Central memory CD8-positive, alpha-beta T cell (primary cell): ENCODE measurements around the gene DIO1.
"Not testable (repeated sequence)": the region's sequence is repeated elsewhere in the genome, so short reads cannot be mapped to it uniquely, and the experiment has no call there.

Experiments
- ATAC-seq: fragments of 150-1000 bp; cut with Tn5 transposase; replicated peaks from 2 replicates; pipeline ENCODE4 v1.10.0; 2022; ENCODE audit warnings: mild to moderate bottlenecking, moderate FRiP score, moderate number of reproducible peaks; ENCODE audit not compliant: poor library complexity, severe bottlenecking; ENCODE audit errors: extremely low read depth
- DNase-seq, 2 donors: peaks; one replicate each; pipeline ENCODE4 v3.0.0; 2021; ENCODE audit warnings: low spot score in 2 of 2
- H3K27ac Mint-ChIP-seq: one replicate; pipeline ENCODE4 v1.8.0; 2022; ENCODE audit warnings: low read depth, mild to moderate bottlenecking, moderate library complexity, mixed read lengths
- H3K27me3 Mint-ChIP-seq: one replicate; pipeline ENCODE4 v1.8.0; 2022; ENCODE audit warnings: mixed read lengths
- H3K36me3 Mint-ChIP-seq: one replicate; pipeline ENCODE4 v1.8.0; 2022; ENCODE audit warnings: mild to moderate bottlenecking, moderate library complexity, mixed read lengths; ENCODE audit not compliant: insufficient read depth
- H3K4me1 Mint-ChIP-seq: one replicate; pipeline ENCODE4 v1.8.0; 2022; ENCODE audit warnings: mixed read lengths
- H3K4me3 Mint-ChIP-seq: one replicate; pipeline ENCODE4 v1.8.0; 2022; ENCODE audit warnings: mild to moderate bottlenecking, moderate library complexity, mixed read lengths
- H3K9me3 Mint-ChIP-seq: one replicate; pipeline ENCODE4 v1.8.0; 2022; ENCODE audit warnings: mixed read lengths

The DIO1 gene

GRCh38 chr1:53893999-53894636, at the start of gene DIO1:
DIO1 (plus strand) TSS chr1:53894187; CDS start chr1:53894211, 24 bp downstream.
- Mint-ChIP-seq H3K27ac (no peak within 1 kb of the TSS), H3K9me3 (no peaks in the 10 kb centered on the region), H3K4me3 (no peak within 1 kb of the TSS), H3K27me3 (no peaks in the 10 kb centered on the region), H3K36me3 (peaks cover 8% of the 10 kb centered on the region), H3K4me1 (peaks cover 16% of the 10 kb centered on the region)
- ATAC-seq, result no peak
- DNase-seq, result no peak

GRCh38 chr1:53847980-53848379, 46.0 kb upstream of the DIO1 start:
- Mint-ChIP-seq H3K36me3 (peaks cover 10% of the 10 kb centered on the region), H3K9me3 (no peaks in the 10 kb centered on the region), H3K27ac (no peak overlapping the region), H3K4me1 (no peaks in the 10 kb centered on the region), H3K27me3 (no peaks in the 10 kb centered on the region), H3K4me3 (no peak overlapping the region)
- ATAC-seq (no peak), DNase-seq (no peak)

- Mint-ChIP-seq H3K9me3 (no peaks in the 10 kb centered on the region), H3K27me3 (no peaks in the 10 kb centered on the region), H3K4me3 (no peak overlapping the region), H3K36me3 (peaks cover 19% of the 10 kb centered on the region), H3K27ac (no peak overlapping the region), H3K4me1 (no peaks in the 10 kb centered on the region)
- ATAC-seq (no peak), DNase-seq (no peak)
Observed at GRCh38 chr1:53850082-53850673, 43.8 kb upstream of the DIO1 start.

- Mint-ChIP-seq H3K36me3 (peaks cover 22% of the 10 kb centered on the region), H3K27me3 (no peaks in the 10 kb centered on the region), H3K27ac (no peak overlapping the region), H3K9me3 (no peaks in the 10 kb centered on the region), H3K4me3 (no peak overlapping the region), H3K4me1 (no peaks in the 10 kb centered on the region)
- DNase-seq (no peak), ATAC-seq (no peak)
Observed at GRCh38 chr1:53851571-53852285, 42.3 kb upstream of the DIO1 start.

GRCh38 chr1:53860967-53861411, 33.0 kb upstream of the DIO1 start:
- no peaks in the 10 kb centered on the region for H3K27me3 Mint-ChIP-seq
- H3K36me3 Mint-ChIP-seq, result peaks cover 18% of the 10 kb centered on the region
- H3K4me3 Mint-ChIP-seq, result no peak overlapping the region
- DNase-seq (peak; percentile 12 to 30), ATAC-seq (peak; percentile 49)
- no peaks in the 10 kb centered on the region for H3K9me3 Mint-ChIP-seq
- H3K4me1 Mint-ChIP-seq, result peaks cover 5% of the 10 kb centered on the region
- no peak overlapping the region for H3K27ac Mint-ChIP-seq

- Mint-ChIP-seq H3K27me3 (no peaks in the 10 kb centered on the region), H3K4me3 (no peak overlapping the region), H3K4me1 (peaks cover 5% of the 10 kb centered on the region), H3K9me3 (no peaks in the 10 kb centered on the region), H3K27ac (no peak overlapping the region), H3K36me3 (peaks cover 20% of the 10 kb centered on the region)
- DNase-seq (no peak), ATAC-seq (no peak)
Observed at GRCh38 chr1:53862507-53862906, 31.5 kb upstream of the DIO1 start.

GRCh38 chr1:53868565-53868964, 25.4 kb upstream of the DIO1 start:
- H3K27me3 Mint-ChIP-seq, result no peaks in the 10 kb centered on the region
- peaks cover 6% of the 10 kb centered on the region for H3K4me1 Mint-ChIP-seq
- H3K36me3 Mint-ChIP-seq, result peaks cover 35% of the 10 kb centered on the region
- no peak overlapping the region for H3K4me3 Mint-ChIP-seq
- no peak overlapping the region for H3K27ac Mint-ChIP-seq
- no peaks in the 10 kb centered on the region for H3K9me3 Mint-ChIP-seq
- no peak for ATAC-seq
- no peak for DNase-seq

- ATAC-seq (no peak), DNase-seq (no peak)
- H3K4me3 Mint-ChIP-seq, result no peak overlapping the region
- H3K4me1 Mint-ChIP-seq, result peaks cover 6% of the 10 kb centered on the region
- no peaks in the 10 kb centered on the region for H3K9me3 Mint-ChIP-seq
- peaks cover 36% of the 10 kb centered on the region for H3K36me3 Mint-ChIP-seq
- no peak overlapping the region for H3K27ac Mint-ChIP-seq
- H3K27me3 Mint-ChIP-seq, result no peaks in the 10 kb centered on the region
Observed at GRCh38 chr1:53869454-53870117, 24.4 kb upstream of the DIO1 start.

GRCh38 chr1:53871221-53871620, 22.8 kb upstream of the DIO1 start:
- Mint-ChIP-seq H3K4me3 (no peak overlapping the region), H3K27ac (no peak overlapping the region), H3K4me1 (peaks cover 6% of the 10 kb centered on the region), H3K27me3 (no peaks in the 10 kb centered on the region), H3K9me3 (no peaks in the 10 kb centered on the region), H3K36me3 (peaks cover 34% of the 10 kb centered on the region)
- DNase-seq (no peak), ATAC-seq (no peak)

- DNase-seq, result no peak
- Mint-ChIP-seq H3K36me3 (peaks cover 37% of the 10 kb centered on the region), H3K4me3 (no peak overlapping the region), H3K27me3 (no peaks in the 10 kb centered on the region), H3K4me1 (peaks cover 6% of the 10 kb centered on the region), H3K9me3 (no peaks in the 10 kb centered on the region), H3K27ac (no peak overlapping the region)
- no peak for ATAC-seq
Observed at GRCh38 chr1:53871773-53872484, 22.1 kb upstream of the DIO1 start.

GRCh38 chr1:53875150-53875549, 18.8 kb upstream of the DIO1 start:
- Mint-ChIP-seq H3K4me1 (peaks cover 15% of the 10 kb centered on the region), H3K36me3 (peaks cover 35% of the 10 kb centered on the region)
- H3K9me3 Mint-ChIP-seq, H3K27me3 Mint-ChIP-seq, H3K27ac Mint-ChIP-seq, H3K4me3 Mint-ChIP-seq, ATAC-seq, DNase-seq: not testable (repeated sequence)

- Mint-ChIP-seq H3K4me1 (peaks cover 15% of the 10 kb centered on the region), H3K27ac (no peak overlapping the region), H3K4me3 (no peak overlapping the region), H3K27me3 (no peaks in the 10 kb centered on the region), H3K36me3 (peaks cover 43% of the 10 kb centered on the region), H3K9me3 (peaks cover 5% of the 10 kb centered on the region)
- ATAC-seq (no peak), DNase-seq (no peak)
Observed at GRCh38 chr1:53878492-53879105, 15.4 kb upstream of the DIO1 start.
